Fibroblast of the aortic adventitia (primary cell): Measurements from ENCODE around the gene GRAP2. TPM values are rescaled to one million over a fixed set of nuclear protein-coding genes. Genes with fewer than 3 reads are reported as not detected.

ENCODE experiments used
- DNase-seq: peaks from one replicate; pipeline ENCODE4 v3.0.0-alpha.2; 2010; ENCODE audit warnings: low read depth
- H3K4me3 ChIP-seq: 2 replicates; pipeline ENCODE4 v1.5.1; 2011; ENCODE audit warnings: low read depth, mild to moderate bottlenecking, control low read depth, low read length, moderate library complexity
- total RNA-seq: library from RNA; depleted of rRNA; stranded (reverse); fragments of >200 nt; gene quantifications from 2 replicates; pipeline ENCODE4 v1.2.3, GENCODE V29; 2012; ENCODE audit warnings: low replicate concordance
- TF ChIP-seq, protein P1 (sequence below): IDR thresholded peaks from 2 replicates; pipeline ENCODE4 v1.5.1; 2011; ENCODE audit warnings: mild to moderate bottlenecking, low read length, control low read depth, inconsistent platforms; ENCODE audit not compliant: insufficient read depth

Gene GRAP2
- total RNA-seq, 1 donor = not detected

DNA sequence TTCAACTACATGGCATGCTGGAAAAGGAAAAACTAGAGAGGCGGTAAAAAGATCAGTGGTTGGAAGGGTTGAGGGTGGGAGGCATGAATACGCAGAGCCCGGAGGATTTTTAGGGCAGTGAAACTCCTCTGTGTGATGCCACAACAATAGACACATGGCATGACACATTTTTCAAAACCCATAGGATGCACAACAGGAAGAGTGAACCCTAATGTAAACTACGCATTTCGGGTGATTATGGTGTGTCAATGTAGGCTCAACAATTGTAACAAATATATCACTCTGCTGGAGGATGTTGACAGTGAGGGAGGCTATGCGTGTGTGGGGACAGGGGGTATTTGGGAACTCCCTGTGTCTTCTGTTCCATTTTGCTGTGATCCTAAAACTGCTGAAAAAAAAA lies 78.2 kb downstream of the GRAP2 start:
- DNase-seq = no peak

DNA sequence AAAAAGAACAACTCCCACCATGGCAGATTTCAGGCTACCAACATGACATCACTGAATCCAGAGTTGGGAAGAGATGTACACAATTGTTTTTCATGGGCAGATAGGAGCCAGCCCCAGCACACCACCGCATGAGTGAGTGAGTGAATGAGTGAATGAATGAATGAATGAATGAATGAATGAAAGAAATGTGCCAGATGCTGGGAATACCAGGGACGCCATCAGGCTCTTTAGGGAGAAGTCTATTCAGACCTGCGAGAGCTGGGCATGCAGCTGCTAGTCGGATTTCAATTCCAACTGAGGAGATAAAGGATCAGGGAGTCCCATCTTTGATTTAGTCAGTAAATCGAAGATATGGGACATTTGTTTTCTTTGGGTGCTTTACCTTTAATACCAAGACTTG lies 78.6 kb downstream of the GRAP2 start:
- H3K4me3 ChIP-seq = no peak overlapping the region
- TF ChIP-seq, protein P1, sequence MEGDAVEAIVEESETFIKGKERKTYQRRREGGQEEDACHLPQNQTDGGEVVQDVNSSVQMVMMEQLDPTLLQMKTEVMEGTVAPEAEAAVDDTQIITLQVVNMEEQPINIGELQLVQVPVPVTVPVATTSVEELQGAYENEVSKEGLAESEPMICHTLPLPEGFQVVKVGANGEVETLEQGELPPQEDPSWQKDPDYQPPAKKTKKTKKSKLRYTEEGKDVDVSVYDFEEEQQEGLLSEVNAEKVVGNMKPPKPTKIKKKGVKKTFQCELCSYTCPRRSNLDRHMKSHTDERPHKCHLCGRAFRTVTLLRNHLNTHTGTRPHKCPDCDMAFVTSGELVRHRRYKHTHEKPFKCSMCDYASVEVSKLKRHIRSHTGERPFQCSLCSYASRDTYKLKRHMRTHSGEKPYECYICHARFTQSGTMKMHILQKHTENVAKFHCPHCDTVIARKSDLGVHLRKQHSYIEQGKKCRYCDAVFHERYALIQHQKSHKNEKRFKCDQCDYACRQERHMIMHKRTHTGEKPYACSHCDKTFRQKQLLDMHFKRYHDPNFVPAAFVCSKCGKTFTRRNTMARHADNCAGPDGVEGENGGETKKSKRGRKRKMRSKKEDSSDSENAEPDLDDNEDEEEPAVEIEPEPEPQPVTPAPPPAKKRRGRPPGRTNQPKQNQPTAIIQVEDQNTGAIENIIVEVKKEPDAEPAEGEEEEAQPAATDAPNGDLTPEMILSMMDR = no peak
- DNase-seq = no peak

More for the DNA sequence above, 78.2 kb downstream of the GRAP2 start:
- TF ChIP-seq, protein P1 = no peak
- no peak overlapping the region for H3K4me3 ChIP-seq

DNA sequence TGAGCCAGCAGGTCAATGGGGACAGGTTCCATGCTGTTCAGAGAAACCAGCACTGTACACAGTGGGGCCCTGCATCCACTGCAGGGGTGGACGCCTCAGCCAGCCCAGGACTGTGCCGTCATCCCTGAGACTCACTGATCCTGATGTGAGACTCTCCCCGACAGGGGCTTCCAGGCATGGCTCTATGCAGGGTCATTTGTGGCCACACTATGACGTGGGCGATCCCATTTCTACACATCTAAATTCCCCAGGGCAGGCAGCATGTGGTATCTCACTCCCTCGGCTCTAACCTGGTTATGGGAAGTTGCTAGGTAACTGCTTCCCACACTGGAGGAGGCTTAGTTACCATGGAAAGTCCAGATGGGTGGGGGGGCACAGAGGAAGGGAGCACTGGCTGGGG lies 79.7 kb downstream of the GRAP2 start:
- TF ChIP-seq, protein P1 = no peak
- no peak overlapping the region for H3K4me3 ChIP-seq
- DNase-seq = no peak

DNA sequence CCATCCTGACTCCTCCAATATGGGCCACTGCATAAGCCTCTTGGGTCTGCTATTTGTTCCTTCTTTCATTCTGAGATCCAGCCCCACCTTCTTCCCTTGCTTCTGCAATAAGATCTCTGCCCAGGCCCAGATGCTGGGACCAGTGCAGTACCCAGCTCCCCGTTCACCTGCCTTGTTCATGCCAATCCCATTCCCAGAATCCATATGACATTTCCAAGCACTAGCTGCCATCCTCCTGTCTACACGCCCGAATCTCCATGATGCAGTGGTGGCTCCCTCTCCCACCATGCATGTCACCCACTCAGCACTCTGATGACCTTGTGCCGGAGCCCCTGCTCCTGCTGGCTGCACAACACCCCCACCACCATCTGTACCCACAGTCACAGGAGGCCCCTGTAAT lies 82.5 kb downstream of the GRAP2 start:
- TF ChIP-seq, protein P1 = no peak
- H3K4me3 ChIP-seq = no peak overlapping the region
- DNase-seq = no peak

DNA sequence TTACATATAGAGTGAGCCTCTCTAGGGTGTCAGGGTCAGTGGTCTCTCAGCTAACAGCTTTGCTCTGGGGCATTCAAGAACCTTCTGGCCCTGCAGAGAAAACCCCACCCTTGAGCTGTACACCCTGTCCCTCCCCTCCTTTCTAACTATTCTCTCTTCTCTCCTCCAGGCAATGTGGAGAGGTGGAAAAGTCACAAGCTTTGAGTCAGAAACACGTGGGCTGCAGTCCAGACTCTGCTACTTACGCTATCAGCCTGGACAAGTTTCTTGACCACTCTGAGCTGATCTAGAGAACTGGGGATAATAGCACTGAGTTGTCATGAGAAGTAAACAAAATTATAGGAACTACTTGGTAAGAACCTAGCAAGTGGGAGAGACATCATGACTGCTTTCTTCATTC lies 83.1 kb downstream of the GRAP2 start:
- TF ChIP-seq, protein P1 = no peak
- no peak overlapping the region for H3K4me3 ChIP-seq
- DNase-seq = peak; percentile 33

DNA sequence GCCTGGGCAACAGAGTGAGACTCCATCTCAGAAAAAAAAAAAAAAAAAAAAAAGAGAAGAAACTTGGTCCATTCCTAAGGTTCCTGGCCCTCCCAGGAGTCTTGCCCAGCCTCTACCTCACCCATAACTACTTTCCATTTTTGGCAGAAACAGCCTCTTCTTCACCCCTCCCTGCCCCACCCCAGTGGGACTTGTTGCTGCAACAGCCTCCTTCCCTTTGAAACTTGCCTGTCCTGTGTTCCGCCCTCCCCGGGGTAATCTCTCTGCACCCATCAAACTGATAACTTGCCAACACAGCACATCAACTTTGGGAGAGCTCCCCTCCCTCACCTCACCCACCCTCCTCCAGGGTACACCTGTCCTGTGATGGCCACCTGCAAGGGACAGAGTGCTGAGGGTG lies 83.9 kb downstream of the GRAP2 start:
- H3K4me3 ChIP-seq = no peak overlapping the region
- DNase-seq = no peak
- TF ChIP-seq, protein P1 = no peak

DNA sequence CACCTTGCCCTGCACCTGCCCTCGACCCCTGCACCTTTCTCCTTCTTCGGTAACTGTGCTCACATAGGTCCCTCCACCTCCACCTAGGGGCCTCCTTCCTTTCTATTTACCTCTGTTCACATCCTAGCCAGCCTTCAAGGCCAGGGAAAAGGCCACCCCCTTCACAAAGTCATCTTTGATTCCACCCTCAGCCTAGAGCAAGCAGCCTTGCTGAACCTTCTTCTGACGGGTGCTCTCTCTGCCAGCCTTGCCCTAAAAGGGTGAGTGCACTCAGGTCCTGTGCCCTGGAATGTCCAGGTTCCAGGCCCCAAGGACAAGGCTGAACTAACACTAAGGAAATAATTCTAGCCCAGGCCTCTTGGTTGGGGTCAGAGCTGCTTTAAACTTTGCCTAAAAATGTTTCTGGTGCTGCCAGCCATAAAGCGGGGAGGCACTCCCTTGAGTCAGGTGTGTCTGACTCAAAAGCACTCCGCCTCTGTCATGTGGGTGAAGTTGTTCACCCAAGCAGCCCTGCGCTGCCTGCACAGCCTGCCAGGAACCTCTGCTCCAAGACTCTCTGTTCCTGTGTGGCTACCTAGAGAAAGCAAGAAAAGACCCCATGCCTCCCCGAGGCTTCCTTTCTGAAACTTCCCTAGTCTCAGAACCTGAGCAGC lies 84.6 kb downstream of the GRAP2 start:
- no peak overlapping the region for H3K4me3 ChIP-seq
- DNase-seq = no peak
- TF ChIP-seq, protein P1 = no peak
